8988T (cell line): ENCODE data around the gene CDH2.

Experiments
- DNase-seq: peaks from one replicate; pipeline ENCODE4 v3.0.0; 2011

Gene CDH2

GRCh38 chr18:28079883-28080282 is 97.0 kb downstream of the CDH2 start:
- DNase-seq = no peak

DNA sequence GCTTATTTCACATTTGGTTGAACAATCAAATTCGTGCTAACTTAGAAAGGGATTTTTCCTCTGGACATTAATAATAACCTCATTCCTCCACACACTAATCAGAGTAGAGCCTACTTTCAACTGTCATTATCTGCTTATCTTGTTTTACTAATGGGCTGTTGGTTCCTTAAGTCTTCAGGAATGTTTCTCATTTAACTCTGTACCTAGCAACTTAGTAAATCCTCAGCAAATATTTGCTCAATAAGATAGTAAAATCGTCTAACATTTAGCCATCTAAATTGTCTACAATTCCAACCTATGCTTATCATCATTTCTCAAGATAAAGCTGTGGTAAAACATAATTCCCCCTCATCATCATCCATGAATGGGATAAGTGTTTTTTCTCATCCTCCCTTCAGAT is 98.1 kb downstream of the CDH2 start:
- DNase-seq = no peak

DNA sequence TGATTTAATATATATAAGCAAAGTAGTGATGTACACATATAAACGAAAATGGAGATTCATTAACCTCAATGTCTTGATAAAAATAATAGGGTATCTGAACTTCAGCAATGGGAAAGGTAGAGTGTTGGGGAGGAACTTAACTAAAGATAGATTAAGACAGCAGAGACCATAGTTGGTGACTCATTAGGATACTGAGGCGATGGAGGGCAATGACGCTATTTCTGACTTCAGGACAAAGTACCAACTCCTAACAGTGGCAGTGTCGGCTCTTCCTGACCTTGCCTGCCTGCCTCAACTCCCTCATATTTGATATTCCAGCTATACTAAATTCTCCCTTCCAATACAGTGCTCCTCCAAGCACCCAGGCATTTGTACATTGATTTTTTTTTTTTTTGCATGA is 98.6 kb downstream of the CDH2 start:
- DNase-seq = no peak

DNA sequence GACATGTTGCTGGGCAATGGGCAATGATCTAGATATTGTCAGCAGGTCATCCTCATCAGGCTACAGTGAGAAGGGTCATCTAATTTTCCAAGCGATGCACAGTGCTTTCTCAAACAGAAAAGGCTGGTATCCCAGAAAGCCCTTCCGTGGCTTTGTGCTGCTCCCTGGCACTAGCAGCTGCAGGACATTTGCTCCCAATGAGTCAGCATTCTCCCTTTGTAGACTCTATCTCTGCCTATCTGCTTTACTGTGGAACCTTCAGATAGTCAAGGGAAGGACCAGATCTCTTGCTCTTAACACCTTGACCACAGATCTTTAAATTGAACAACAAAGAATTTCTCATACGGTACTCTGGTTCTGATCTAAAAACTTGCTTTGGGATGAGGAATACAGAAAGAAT is 101.4 kb downstream of the CDH2 start:
- no peak for DNase-seq

GRCh38 chr18:28074076-28074475 is 102.9 kb downstream of the CDH2 start:
- no peak for DNase-seq

- DNase-seq = no peak
Observed at GRCh38 chr18:28073658-28074057, 103.3 kb downstream of the CDH2 start.

DNA sequence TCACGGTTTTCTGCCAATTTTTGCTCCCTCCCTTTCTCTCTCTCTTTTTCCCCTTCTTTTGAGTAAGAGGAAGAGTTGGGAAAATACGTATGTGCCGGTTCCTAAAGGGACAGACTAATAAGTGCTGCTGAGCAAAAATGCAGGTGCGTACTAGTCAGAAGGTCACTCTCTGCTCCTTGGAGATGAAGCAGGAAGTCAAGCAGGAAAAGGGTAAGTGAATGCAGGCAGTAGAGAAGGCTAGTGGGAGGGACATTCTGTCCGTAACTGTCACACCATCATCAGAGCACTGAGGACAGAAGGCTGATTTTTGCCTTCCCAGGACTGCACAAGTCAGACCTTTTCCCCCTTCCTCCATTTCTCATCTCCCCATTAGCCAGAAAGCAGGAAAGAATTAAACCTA is 105.7 kb downstream of the CDH2 start:
- no peak for DNase-seq

DNA sequence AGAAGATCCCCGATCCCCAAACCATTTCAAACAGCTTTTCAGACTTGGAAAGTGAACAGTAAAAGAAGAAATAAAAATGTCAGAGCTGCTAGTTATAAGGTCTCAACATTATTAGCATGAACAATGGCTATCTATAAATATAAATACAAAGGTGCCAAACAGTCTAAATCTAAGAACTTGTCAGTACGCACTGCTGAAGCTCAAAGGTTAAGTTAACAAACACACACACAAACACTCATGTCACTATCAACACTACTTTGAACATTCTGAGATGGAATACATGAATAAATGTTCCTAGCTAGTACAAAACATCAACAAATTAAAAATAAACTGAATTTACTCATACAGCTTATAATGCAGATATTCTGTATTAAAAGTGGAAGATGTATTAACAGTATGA is 108.7 kb downstream of the CDH2 start:
- no peak for DNase-seq

DNA sequence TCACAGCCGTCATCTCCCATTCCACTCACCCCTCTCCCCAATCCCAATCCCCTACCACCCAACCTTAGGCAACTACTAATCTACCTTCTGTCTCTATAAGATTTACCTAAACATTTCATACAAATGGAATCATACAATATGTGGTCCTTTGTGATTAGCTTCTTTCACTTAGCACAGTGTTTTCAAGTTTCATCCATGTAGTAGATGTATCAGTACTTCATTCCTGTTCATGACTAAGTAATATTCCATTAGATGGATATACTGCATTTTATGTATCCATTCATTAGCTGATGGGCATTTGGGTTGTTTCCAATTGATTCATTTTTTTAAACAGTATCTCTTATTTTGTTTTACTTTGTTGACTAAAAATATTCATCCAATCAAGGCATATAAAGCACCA is 109.6 kb downstream of the CDH2 start:
- DNase-seq = no peak

DNA sequence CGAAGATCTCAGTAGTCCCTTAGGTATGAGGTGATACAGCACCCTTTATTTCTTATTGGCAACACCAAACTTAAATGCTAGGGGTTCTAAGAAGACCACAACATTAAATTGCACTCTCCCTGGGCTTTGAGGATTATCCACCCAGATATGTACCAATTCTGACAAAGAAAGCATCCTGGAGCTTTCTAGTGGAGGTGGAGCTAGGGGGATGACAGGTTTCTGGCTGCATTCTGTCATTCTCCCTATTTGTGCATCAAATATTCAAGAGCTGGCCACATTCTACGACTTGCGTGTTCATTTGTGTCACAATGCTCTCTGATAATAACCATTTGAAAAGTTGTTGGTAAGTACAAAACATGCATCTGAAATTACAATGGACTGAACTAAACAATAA is 111.1 kb downstream of the CDH2 start:
- no peak for DNase-seq

DNA sequence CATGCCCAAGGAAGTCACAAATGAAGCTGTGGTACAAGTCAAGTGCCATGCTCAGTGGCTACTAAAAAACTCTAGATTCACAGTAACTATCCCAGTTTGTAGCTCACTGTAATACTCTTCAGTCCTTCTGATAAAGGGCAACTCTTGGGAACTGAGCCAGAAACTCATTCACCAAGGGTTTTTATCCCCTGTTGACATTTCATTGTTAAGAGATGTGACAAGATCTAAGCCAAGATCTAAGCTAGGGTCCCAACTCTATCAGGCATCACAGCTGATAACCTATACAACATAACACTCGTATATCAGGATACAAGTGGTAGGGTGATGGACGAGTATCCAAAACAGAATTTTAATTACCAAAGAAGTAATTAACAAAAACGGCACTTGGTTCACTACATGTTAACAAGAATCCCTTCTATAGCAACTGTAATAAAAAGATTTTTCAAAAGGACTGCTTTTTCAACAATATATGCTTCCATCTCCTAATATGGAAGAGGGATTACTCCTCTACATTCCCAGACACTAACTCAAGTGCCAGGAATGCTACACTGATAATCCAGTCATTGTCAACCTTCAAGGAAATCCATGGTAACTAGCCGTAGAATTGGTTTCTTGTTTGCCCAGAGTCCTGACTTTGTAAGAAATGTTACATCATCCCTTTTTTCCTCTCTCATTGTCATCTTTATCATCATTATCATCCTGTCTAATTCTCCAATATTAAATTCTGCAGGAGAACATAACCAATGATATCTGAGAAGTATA is 111.7 kb downstream of the CDH2 start:
- no peak for DNase-seq

- no peak for DNase-seq
Observed at GRCh38 chr18:28063926-28064325, 113.0 kb downstream of the CDH2 start.

DNA sequence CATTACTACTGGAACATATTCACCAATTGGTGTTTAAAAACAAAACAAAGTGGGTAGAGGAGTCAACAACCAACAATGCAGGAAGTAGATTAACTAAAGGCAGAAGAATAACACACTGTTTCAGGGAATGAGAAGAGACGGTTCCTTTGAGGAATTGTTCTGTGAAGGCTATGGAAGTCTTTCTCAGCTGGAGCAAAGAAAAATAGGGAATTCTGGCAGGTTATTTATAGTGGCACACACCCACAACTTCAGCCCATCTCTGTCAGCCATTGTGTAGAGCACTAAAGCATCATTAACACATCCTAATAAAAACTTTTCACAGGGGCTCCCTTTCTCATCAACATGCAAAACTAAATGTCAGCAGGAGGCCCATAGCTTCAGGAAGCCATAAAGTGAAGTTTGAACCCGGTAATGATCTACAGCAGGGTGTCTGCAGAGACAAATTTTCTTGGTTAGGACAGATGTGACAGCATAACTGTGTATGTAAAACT is 113.6 kb downstream of the CDH2 start:
- no peak for DNase-seq

GRCh38 chr18:28062443-28062842 is 114.5 kb downstream of the CDH2 start:
- DNase-seq = no peak

GRCh38 chr18:28059861-28060260 is 117.1 kb downstream of the CDH2 start:
- no peak for DNase-seq

DNA sequence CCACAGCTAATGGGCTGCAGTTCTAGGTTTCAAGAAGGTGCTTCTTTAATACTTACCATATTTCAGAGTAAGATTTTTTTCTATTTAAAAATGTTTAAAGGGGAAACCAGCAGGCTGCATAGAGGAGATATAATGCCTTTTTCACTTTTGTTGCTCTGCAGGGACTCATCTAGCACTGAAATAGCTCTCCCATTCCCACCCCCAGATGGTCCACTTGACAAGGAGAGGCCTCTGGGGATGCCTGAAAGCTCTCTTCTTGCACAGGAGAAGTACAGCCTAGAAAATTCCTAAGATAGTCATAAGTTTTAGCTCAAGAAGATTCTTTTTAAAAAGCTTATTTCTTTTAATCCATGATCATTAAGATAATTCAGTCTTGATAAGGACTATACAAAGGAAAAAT is 126.4 kb downstream of the CDH2 start:
- DNase-seq = no peak

DNA sequence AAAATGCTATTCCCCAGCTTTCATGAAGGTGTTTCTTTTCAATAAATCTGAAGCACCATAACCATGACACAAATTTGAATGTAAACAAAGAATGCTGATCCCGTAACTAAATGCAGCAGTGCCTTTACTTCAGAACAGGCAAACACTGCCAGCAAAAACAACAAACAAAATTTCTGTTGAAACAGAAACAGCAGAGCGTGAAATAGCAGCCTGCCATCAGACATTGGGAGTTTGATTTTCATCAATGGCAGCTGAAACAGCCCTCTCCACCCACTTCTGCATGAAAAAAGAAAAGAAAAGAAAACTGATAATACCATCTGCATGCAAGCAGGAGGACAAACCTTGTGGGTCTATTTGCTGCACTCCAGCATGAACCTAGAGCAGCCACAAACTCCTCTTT is 128.3 kb downstream of the CDH2 start:
- no peak for DNase-seq

- DNase-seq = no peak
Observed at GRCh38 chr18:28045880-28046279, 131.1 kb downstream of the CDH2 start.

DNA sequence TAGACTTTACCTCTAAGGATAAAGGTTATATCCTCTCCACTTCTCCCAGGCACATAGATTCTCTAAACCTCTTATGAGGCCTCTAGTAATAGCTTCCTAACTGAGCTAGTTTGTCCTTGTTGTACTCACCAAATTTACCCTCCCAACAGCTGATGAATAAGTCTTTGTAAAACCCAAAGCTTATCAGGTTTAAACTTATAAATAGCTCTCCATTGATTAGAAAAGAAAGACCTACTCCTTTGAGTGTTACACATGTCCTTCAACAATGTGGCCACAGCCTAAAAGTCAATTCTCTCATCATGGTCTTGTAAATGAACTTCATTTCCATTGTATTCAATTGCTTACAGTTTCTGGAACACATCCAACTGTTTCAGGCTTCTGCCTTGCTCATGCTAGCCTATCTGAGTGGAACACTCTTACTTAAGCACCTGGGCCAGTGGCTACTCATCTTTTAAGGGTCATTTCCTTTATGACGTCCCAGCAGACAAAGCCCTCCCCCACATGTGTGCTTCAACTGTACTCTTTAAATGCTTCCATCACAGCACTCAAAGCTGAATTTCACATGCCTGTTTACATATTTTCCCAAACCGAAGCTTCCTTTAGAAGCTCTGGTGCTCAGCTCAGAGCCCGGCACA is 131.6 kb downstream of the CDH2 start:
- no peak for DNase-seq

GRCh38 chr18:28044036-28044435 is 132.9 kb downstream of the CDH2 start:
- no peak for DNase-seq

DNA sequence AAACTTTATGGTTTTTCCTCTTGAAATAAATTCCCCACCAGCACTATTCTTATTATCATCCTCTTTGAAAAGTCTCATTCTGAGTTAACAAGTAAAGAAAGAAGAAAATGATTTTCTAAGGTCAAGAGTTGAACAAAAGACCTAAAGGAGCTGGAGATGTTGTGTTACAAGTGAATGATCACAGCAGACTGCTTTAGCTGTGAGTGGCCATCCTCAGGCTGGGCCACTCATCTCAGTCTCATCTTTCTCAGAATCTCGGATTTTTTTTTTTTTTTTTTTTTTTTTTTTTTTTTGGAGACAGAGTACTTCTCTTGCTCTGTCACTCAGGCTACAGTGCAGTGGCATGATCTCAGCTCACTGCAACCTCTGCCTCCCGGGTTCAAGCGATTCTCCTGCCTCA is 133.3 kb downstream of the CDH2 start:
- DNase-seq = no peak

DNA sequence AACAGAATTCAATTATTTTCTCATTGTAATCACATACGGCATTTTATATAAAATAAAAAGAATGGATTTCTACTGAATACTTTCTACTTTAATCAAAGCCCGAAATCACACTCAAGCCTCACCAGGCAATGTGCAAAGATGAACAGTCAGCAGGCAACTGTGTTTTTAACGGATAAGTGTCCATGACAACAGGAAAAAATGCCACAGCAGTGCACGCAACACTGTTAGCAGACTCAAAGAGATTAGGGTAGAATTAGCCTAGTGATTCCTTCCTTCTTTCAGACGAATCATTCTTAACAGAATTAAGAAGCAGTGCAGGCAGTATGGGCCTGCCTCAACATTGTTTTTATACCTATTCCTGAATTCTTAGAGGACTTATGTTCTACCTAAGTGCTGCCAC is 135.6 kb downstream of the CDH2 start:
- no peak for DNase-seq

- no peak for DNase-seq
Observed at GRCh38 chr18:28040716-28041115, 136.2 kb downstream of the CDH2 start.

GRCh38 chr18:28040211-28040610 is 136.7 kb downstream of the CDH2 start:
- no peak for DNase-seq

GRCh38 chr18:28039691-28040090 is 137.2 kb downstream of the CDH2 start:
- DNase-seq = no peak
